Neural progenitor cell (in vitro differentiated cells): ENCODE results near the gene RBM33. TPM values are rescaled to one million over a fixed set of nuclear protein-coding genes. Genes with fewer than 3 reads are reported as not detected.

ENCODE experiments used
- DNase-seq: peaks from one replicate; pipeline ENCODE4 v3.0.0-alpha.2; 2016; ENCODE audit warnings: low spot score
- H2AFZ ChIP-seq: fragments of 200-600 bp; sonication (generic); replicated peaks from 2 replicates; pipeline ENCODE4 v1.6.1; 2016; ENCODE audit warnings: antibody characterized with exemption
- H3F3A ChIP-seq: fragments of 200-600 bp; sonication (generic); 2 replicates; pipeline ENCODE4 v1.6.1; 2016; ENCODE audit warnings: antibody characterized with exemption, low read depth
- H3K27ac ChIP-seq: fragments of 200-600 bp; sonication (generic); 2 replicates; pipeline ENCODE4 v1.5.1; 2016; ENCODE audit warnings: mild to moderate bottlenecking
- H3K27me3 ChIP-seq: fragments of 200-600 bp; sonication (generic); 2 replicates; pipeline ENCODE4 v1.6.1; 2016; ENCODE audit warnings: mild to moderate bottlenecking, moderate library complexity
- H3K36me3 ChIP-seq: fragments of 200-600 bp; sonication (generic); 2 replicates; pipeline ENCODE4 v1.5.1; 2016
- H3K4me1 ChIP-seq: fragments of 200-600 bp; sonication (generic); 2 replicates; pipeline ENCODE4 v1.6.1; 2016; ENCODE audit warnings: mixed run types
- H3K4me2 ChIP-seq: fragments of 200-600 bp; sonication (generic); 2 replicates; pipeline ENCODE4 v1.6.1; 2016
- H3K4me3 ChIP-seq: fragments of 200-600 bp; sonication (generic); 2 replicates; pipeline ENCODE4 v1.5.1; 2016
- H3K79me2 ChIP-seq: fragments of 200-600 bp; sonication (generic); 2 replicates; pipeline ENCODE4 v1.6.1; 2016; ENCODE audit warnings: low read depth
- H3K9ac ChIP-seq: fragments of 200-600 bp; sonication (generic); 2 replicates; pipeline ENCODE4 v1.6.1; 2016
- H3K9me3 ChIP-seq: fragments of 200-600 bp; sonication (generic); 2 replicates; pipeline ENCODE4 v1.5.1; 2016; ENCODE audit warnings: low read depth
- H4K20me1 ChIP-seq: fragments of 200-600 bp; sonication (generic); 2 replicates; pipeline ENCODE4 v1.6.1; 2016; ENCODE audit warnings: low read depth
- H3K27ac Mint-ChIP-seq: 3 replicates; pipeline ENCODE4 v1.8.0; 2021; ENCODE audit warnings: mixed read lengths
- H3K27me3 Mint-ChIP-seq: 2 replicates; pipeline ENCODE4 v1.8.0; 2022; ENCODE audit warnings: low read depth, mild to moderate bottlenecking, inconsistent platforms, moderate library complexity, mixed read lengths; ENCODE audit not compliant: insufficient read depth
- H3K36me3 Mint-ChIP-seq: 3 replicates; pipeline ENCODE4 v1.8.0; 2021; ENCODE audit warnings: mixed read lengths
- H3K4me1 Mint-ChIP-seq: 3 replicates; pipeline ENCODE4 v1.8.0; 2021; ENCODE audit warnings: mixed read lengths
- H3K4me3 Mint-ChIP-seq: 3 replicates; pipeline ENCODE4 v1.8.0; 2021; ENCODE audit warnings: mild to moderate bottlenecking, moderate library complexity, mixed read lengths
- H3K9me3 Mint-ChIP-seq: 3 replicates; pipeline ENCODE4 v1.8.0; 2020; ENCODE audit warnings: mixed read lengths
- EZH2 ChIP-seq: fragments of 200-600 bp; sonication (generic); IDR thresholded peaks from 2 replicates; pipeline ENCODE4 v1.6.1; 2017; ENCODE audit warnings: antibody characterized with exemption, mild to moderate bottlenecking, moderate library complexity
- EZH2phosphoT487 ChIP-seq: fragments of 200-600 bp; sonication (generic); IDR thresholded peaks from 2 replicates; pipeline ENCODE4 v1.6.1; 2017; ENCODE audit warnings: antibody characterized with exemption
- total RNA-seq: library from RNA; depleted of rRNA; stranded (reverse); fragments of >200 nt; gene quantifications from 2 replicates; pipeline ENCODE4 v1.2.3, GENCODE V29; 2015; ENCODE audit warnings: low replicate concordance
- TF ChIP-seq, protein P1 (sequence below): fragments of 200-600 bp; sonication (generic); IDR thresholded peaks from 2 replicates; pipeline ENCODE4 v1.5.1; 2017; ENCODE audit warnings: antibody characterized with exemption, mild to moderate bottlenecking

RBM33 gene
- total RNA-seq, 1 donor from 2014 or later = 48.6 TPM

- H3K27me3 ChIP-seq = no peaks in the 10 kb centered on the region
- Mint-ChIP-seq H3K27ac (no peak overlapping the region), H3K27me3 (peaks cover 6% of the 10 kb centered on the region), H3K4me3 (no peak overlapping the region), H3K4me1 (peaks cover 18% of the 10 kb centered on the region), H3K36me3 (peaks cover 56% of the 10 kb centered on the region), H3K9me3 (peaks cover 31% of the 10 kb centered on the region)
- peaks cover 37% of the 10 kb centered on the region for H4K20me1 ChIP-seq
- no peak for DNase-seq
- H3K36me3 ChIP-seq = no peaks in the 10 kb centered on the region
- no peaks in the 10 kb centered on the region for H3K9me3 ChIP-seq
- no peak overlapping the region for H3K4me2 ChIP-seq
- H3K27ac ChIP-seq = no peak overlapping the region
- no peak overlapping the region for H3K4me3 ChIP-seq
- peaks cover 72% of the 10 kb centered on the region for H3K79me2 ChIP-seq
- no peak overlapping the region for H2AFZ ChIP-seq
- no peak overlapping the region for H3K9ac ChIP-seq
- TF ChIP-seq EZH2phosphoT487 (no peak), EZH2 (no peak)
- TF ChIP-seq, protein P1, sequence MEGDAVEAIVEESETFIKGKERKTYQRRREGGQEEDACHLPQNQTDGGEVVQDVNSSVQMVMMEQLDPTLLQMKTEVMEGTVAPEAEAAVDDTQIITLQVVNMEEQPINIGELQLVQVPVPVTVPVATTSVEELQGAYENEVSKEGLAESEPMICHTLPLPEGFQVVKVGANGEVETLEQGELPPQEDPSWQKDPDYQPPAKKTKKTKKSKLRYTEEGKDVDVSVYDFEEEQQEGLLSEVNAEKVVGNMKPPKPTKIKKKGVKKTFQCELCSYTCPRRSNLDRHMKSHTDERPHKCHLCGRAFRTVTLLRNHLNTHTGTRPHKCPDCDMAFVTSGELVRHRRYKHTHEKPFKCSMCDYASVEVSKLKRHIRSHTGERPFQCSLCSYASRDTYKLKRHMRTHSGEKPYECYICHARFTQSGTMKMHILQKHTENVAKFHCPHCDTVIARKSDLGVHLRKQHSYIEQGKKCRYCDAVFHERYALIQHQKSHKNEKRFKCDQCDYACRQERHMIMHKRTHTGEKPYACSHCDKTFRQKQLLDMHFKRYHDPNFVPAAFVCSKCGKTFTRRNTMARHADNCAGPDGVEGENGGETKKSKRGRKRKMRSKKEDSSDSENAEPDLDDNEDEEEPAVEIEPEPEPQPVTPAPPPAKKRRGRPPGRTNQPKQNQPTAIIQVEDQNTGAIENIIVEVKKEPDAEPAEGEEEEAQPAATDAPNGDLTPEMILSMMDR = no peak
- H3F3A ChIP-seq = no peaks in the 10 kb centered on the region
- peaks cover 13% of the 10 kb centered on the region for H3K4me1 ChIP-seq
Measured at GRCh38 chr7:155761162-155761561, 116.7 kb downstream of the RBM33 start.

DNA sequence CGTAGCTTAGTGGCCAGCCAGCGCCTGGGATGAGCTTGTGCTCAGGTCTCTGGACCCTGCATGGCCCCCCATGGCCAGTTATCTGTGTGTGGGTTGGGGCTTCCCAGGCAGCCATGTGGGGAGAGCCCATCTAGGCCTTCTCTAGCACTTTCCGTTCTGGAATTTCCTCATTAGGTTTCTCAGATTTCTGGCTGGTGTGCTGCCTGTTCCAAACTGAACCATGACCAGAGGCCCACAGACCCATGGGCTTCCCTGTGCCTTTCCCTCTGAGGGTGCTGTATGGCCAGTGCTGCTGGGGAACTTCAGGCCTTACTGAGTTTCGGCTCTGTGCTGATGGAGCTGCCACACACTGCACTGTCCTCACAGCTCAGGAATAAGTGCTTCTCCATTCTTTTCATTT, 117.6 kb downstream of the RBM33 start:
- TF ChIP-seq, protein P1 = no peak
- no peak for TF ChIP-seq EZH2
- TF ChIP-seq EZH2phosphoT487 = no peak
- H3K4me3 ChIP-seq = no peak overlapping the region
- no peaks in the 10 kb centered on the region for H3F3A ChIP-seq
- Mint-ChIP-seq H3K9me3 (peaks cover 25% of the 10 kb centered on the region), H3K27ac (peak overlapping the region; percentile 48), H3K36me3 (peaks cover 48% of the 10 kb centered on the region), H3K4me3 (no peak overlapping the region), H3K27me3 (peaks cover 6% of the 10 kb centered on the region), H3K4me1 (peaks cover 18% of the 10 kb centered on the region)
- H3K27ac ChIP-seq = no peak overlapping the region
- DNase-seq = no peak
- H3K27me3 ChIP-seq = no peaks in the 10 kb centered on the region
- H4K20me1 ChIP-seq = peaks cover 37% of the 10 kb centered on the region
- no peak overlapping the region for H3K4me2 ChIP-seq
- peaks cover 63% of the 10 kb centered on the region for H3K79me2 ChIP-seq
- H3K36me3 ChIP-seq = no peaks in the 10 kb centered on the region
- H2AFZ ChIP-seq = no peak overlapping the region
- no peak overlapping the region for H3K9ac ChIP-seq
- H3K9me3 ChIP-seq = no peaks in the 10 kb centered on the region
- H3K4me1 ChIP-seq = peaks cover 13% of the 10 kb centered on the region

- Mint-ChIP-seq H3K36me3 (peaks cover 45% of the 10 kb centered on the region), H3K4me3 (no peak overlapping the region), H3K9me3 (peaks cover 22% of the 10 kb centered on the region), H3K4me1 (peaks cover 18% of the 10 kb centered on the region), H3K27me3 (peaks cover 6% of the 10 kb centered on the region), H3K27ac (no peak overlapping the region)
- Histone ChIP-seq H3K9ac (no peak overlapping the region), H3K4me3 (no peak overlapping the region), H3K36me3 (no peaks in the 10 kb centered on the region), H3K9me3 (no peaks in the 10 kb centered on the region), H3K27ac (no peak overlapping the region), H3F3A (peaks cover 2% of the 10 kb centered on the region), H3K4me1 (peaks cover 13% of the 10 kb centered on the region), H3K79me2 (peaks cover 57% of the 10 kb centered on the region), H4K20me1 (peaks cover 38% of the 10 kb centered on the region), H3K4me2 (no peak overlapping the region), H2AFZ (no peak overlapping the region), H3K27me3 (no peaks in the 10 kb centered on the region)
- TF ChIP-seq EZH2phosphoT487 (no peak), EZH2 (no peak)
- TF ChIP-seq, protein P1 = no peak
- DNase-seq = no peak
Measured at GRCh38 chr7:155762655-155763054, 118.2 kb downstream of the RBM33 start.
